Hepatic stellate cell (primary cell): ENCODE data around the gene ACYP1.

Experiments
- DNase-seq: peaks from one replicate; pipeline ENCODE4 v3.0.0; 2011; ENCODE audit warnings: low spot score

The ACYP1 gene

GRCh38 chr14:75040507-75040906, 23.3 kb downstream of the ACYP1 start:
- no peak for DNase-seq

- no peak for DNase-seq
Observed at GRCh38 chr14:75032939-75033338, 30.9 kb downstream of the ACYP1 start.

GRCh38 chr14:75030147-75030546, 33.7 kb downstream of the ACYP1 start:
- no peak for DNase-seq

- no peak for DNase-seq
Observed at GRCh38 chr14:75025876-75026275, 37.9 kb downstream of the ACYP1 start.

- DNase-seq, result no peak
Observed at GRCh38 chr14:75025082-75025481, 38.7 kb downstream of the ACYP1 start.

- DNase-seq, result no peak
Observed at GRCh38 chr14:75023108-75023507, 40.7 kb downstream of the ACYP1 start.

GRCh38 chr14:75022655-75023054, 41.2 kb downstream of the ACYP1 start:
- DNase-seq, result no peak

- DNase-seq, result no peak
Observed at GRCh38 chr14:75018694-75019093, 45.1 kb downstream of the ACYP1 start.

GRCh38 chr14:75016815-75017214, 47.0 kb downstream of the ACYP1 start:
- no peak for DNase-seq

- DNase-seq, result no peak
Observed at GRCh38 chr14:75015496-75015895, 48.3 kb downstream of the ACYP1 start.

- DNase-seq, result no peak
Observed at GRCh38 chr14:75013290-75013689, 50.5 kb downstream of the ACYP1 start.

- DNase-seq, result peak; percentile 49
Observed at GRCh38 chr14:75011356-75011994, 52.3 kb downstream of the ACYP1 start.

GRCh38 chr14:75010472-75011093, 53.2 kb downstream of the ACYP1 start:
- no peak for DNase-seq

- no peak for DNase-seq
Observed at GRCh38 chr14:75009176-75009575, 54.6 kb downstream of the ACYP1 start.

- no peak for DNase-seq
Observed at GRCh38 chr14:75005357-75005756, 58.5 kb downstream of the ACYP1 start.

- no peak for DNase-seq
Observed at GRCh38 chr14:75003250-75004027, 60.4 kb downstream of the ACYP1 start.
